NT2/D1 (cell line): ENCODE data around the gene ZBTB7B.

Experiments used
- SUZ12 ChIP-seq: IDR thresholded peaks from 2 replicates; pipeline ENCODE4 v1.6.1; 2011; ENCODE audit not compliant: insufficient read length, insufficient read depth; ENCODE audit errors: extremely low read depth
- YY1 ChIP-seq: IDR thresholded peaks from 2 replicates; pipeline ENCODE4 v1.6.1; 2011; ENCODE audit not compliant: insufficient read length, insufficient read depth
- ZNF274 ChIP-seq: IDR thresholded peaks from 2 replicates; pipeline ENCODE4 v1.6.1; 2011; ENCODE audit warnings: mild to moderate bottlenecking, low read depth, low read length

GRCh38 chr1:154962795-154963330 is 39.7 kb upstream of the ZBTB7B start:
- TF ChIP-seq ZNF274 = no peak
- TF ChIP-seq YY1 = no peak
- no peak for TF ChIP-seq SUZ12
